ENCODE results near the gene BABAM2. TPM values are rescaled to one million over a fixed set of nuclear protein-coding genes. Genes with fewer than 3 reads are reported as not detected.

The BABAM2 gene
- total and polyA plus RNA-seq, 10 of the 15 experiments (the other 5 are each of a cell fraction or from before 2014, with no cell fraction given) = 30.7 to 59.9 (median 44.5) TPM

GRCh38 chr2:28257182-28257581 is 366.7 kb downstream of the BABAM2 start:
- Histone ChIP-seq H3K9me3 (replicated peaks; ENCODE audit: control insufficient read depth, insufficient read depth, low read length) (no peaks in the 10 kb centered on the region), H3K27me3 (replicated peaks in 1 of 2; ENCODE audit: control insufficient read depth in 2 of 2, insufficient read depth in 2 of 2, low read length in 1 of 2) (no peaks in the 10 kb centered on the region), H4K20me1 (ENCODE audit: control insufficient read depth, insufficient read depth) (no peaks in the 10 kb centered on the region), H2AFZ (ENCODE audit: control insufficient read depth, low read depth, low read length) (no peak overlapping the region), H3K4me3 (no peak overlapping the region), H3K36me3 (ENCODE audit: control insufficient read depth in 2 of 2, insufficient read depth in 2 of 2, low read length in 1 of 2) (no peaks in the 10 kb centered on the region), H3K4me2 (ENCODE audit: control insufficient read depth, insufficient read depth) (no peak overlapping the region), H3K27ac (ENCODE audit: control insufficient read depth, insufficient read depth) (no peak overlapping the region), H3K4me1 (ENCODE audit: control insufficient read depth, insufficient read depth, low read length) (no peaks in the 10 kb centered on the region; the same call in 1 of the 2 replicates), H3K9ac (ENCODE audit: control insufficient read depth, insufficient read depth, low read length) (no peak overlapping the region), H3K79me2 (ENCODE audit: control insufficient read depth, insufficient read depth, low read length) (no peaks in the 10 kb centered on the region)
- intact Hi-C loops (cut with micrococcal nuclease; ENCODE audit: unreplicated experiment) = no loop called here
- ChIA-PET RAD21 (ENCODE audit: unreplicated experiment) (no interaction called here), CTCF (no interaction called here), POLR2A (no interaction called here), SMC1A (ENCODE audit: uncharacterized antibody, unreplicated experiment) (no interaction called here)
- DNase-seq (ENCODE audit: low read depth, low spot score) = no peak
- no peak for FAIRE-seq
- 0 out of 3 replicates have a peak, but pooled peaks have one; percentile 34 for ATAC-seq
- WGBS (ENCODE audit: insufficient coverage, insufficient replicate concordance, low lambda C conversion rate, missing lambda C conversion rate) = 75% methylated on average over 3 of the region's 3 CpGs
- in situ Hi-C loops (cut with MboI) = no loop called here
- no TSS peak for BruUV-seq (replicated peaks)
- TF ChIP-seq SPI1 (IDR thresholded peaks at IDR 0.05; ENCODE audit: borderline replicate concordance, insufficient read depth, low read depth, low read length) (no peak), E2F8 (IDR thresholded peaks at IDR 0.05; ENCODE audit: low read depth, partially characterized antibody) (no peak), REST (IDR thresholded peaks at IDR 0.05; ENCODE audit: low read depth, low read length) (no peak), CHD1 (IDR thresholded peaks at IDR 0.05; ENCODE audit: low read depth, low read length) (no peak), CTCF (IDR thresholded peaks at IDR 0.05 in 2 of 3, conservative IDR thresholded peaks at IDR 0.05 in 1 of 3; ENCODE audit: control insufficient read depth in 2 of 3, extremely low read depth in 1 of 3, insufficient read depth in 1 of 3, low read depth in 3 of 3, low read length in 3 of 3) (no peak), SKIL (IDR thresholded peaks at IDR 0.05; ENCODE audit: low read depth, poor library complexity, severe bottlenecking) (no peak), NFYA (IDR thresholded peaks at IDR 0.05; ENCODE audit: borderline replicate concordance, low read depth, low read length) (no peak), SMC3 (IDR thresholded peaks at IDR 0.05; ENCODE audit: borderline replicate concordance, low read length) (no peak), SP1 (IDR thresholded peaks at IDR 0.05; ENCODE audit: low read depth, low read length) (no peak), EGR1 (IDR thresholded peaks at IDR 0.05; ENCODE audit: borderline replicate concordance in 1 of 2, low read depth in 2 of 2, low read length in 2 of 2) (no peak), SREBF2 (IDR thresholded peaks at IDR 0.05; ENCODE audit: low read length) (no peak), CREB1 (IDR thresholded peaks at IDR 0.05; ENCODE audit: low read depth) (no peak), PML (IDR thresholded peaks at IDR 0.05; ENCODE audit: low read length) (no peak), BHLHE40 (IDR thresholded peaks at IDR 0.05; ENCODE audit: borderline replicate concordance in 1 of 2, low read depth in 2 of 2, low read length in 1 of 2) (no peak)
